BE2C (cell line): Measurements from ENCODE around the gene PA2G4.
A peak's percentile ranks its signal among the peaks of the same experiment; 100 is the strongest.
"Not testable (repeated sequence)": the region's sequence is repeated elsewhere in the genome, so short reads cannot be mapped to it uniquely, and the experiment has no call there.

Source experiments
- DNase-seq: peaks from one replicate; pipeline ENCODE4 v3.0.0-alpha.2; 2020
- H3K27me3 ChIP-seq: fragments of 250-450 bp; sonication (Bioruptor Pico); 2 replicates; pipeline ENCODE4 v1.5.1; 2020; ENCODE audit warnings: mild to moderate bottlenecking
- H3K36me3 ChIP-seq: fragments of 250-450 bp; sonication (Bioruptor Pico); 2 replicates; pipeline ENCODE4 v1.5.1; 2020; ENCODE audit warnings: mild to moderate bottlenecking
- H3K4me1 ChIP-seq: fragments of 250-450 bp; sonication (Bioruptor Pico); 2 replicates; pipeline ENCODE4 v1.5.1; 2020
- H3K4me3 ChIP-seq: 2 replicates; pipeline ENCODE4 v1.5.1; 2011; ENCODE audit warnings: low read depth, low read length
- H3K9me3 ChIP-seq: fragments of 250-450 bp; sonication (Bioruptor Pico); 2 replicates; pipeline ENCODE4 v1.5.1; 2020
- TF ChIP-seq, protein P1 (sequence below): IDR thresholded peaks from 2 replicates; pipeline ENCODE4 v1.5.1; 2012; ENCODE audit warnings: mild to moderate bottlenecking, low read depth, low read length

The PA2G4 gene

DNA sequence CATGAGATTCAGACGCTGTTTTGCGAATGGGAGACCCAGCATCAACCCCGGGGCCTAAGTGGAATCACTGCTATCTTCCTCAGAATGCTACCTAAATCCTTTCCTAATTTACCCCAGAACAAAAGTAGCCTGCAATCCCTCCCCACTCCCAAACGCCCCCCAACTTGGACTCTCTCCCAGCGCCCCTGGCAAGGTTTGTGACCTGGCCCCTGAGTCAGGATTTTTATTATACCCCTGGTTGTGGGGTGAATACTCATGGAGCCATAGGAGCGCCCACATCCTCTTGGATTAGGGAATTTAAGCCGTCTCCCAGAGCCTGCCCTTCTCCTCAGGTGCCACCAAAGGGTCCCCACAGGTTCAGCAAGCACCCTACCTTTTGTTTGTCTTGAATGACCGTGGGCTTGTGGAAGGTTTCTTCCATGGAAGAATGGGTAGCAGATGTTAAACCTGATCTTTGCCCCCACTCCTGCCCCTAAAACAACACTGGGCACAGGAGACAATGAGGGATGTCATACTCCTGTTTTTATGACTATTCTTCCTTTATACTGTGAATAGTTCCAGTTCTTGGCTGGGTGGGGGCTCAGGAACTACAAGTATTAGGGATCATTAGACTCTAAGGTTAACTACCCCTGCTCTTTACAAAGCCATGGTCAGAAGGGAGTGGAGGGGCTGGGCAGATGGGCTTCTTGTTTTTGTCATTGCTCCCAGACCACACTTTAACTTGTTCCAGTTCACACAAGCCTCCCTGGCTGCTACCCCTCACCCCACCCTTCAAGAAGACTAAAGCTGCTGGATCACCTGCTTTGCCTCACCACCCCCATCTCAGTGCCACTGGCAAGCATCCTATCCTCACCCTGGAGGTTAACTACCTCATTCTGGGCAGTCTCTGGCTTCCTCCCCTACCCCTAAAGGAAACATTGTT is 48.7 kb downstream of the PA2G4 start:
- TF ChIP-seq, protein P1, sequence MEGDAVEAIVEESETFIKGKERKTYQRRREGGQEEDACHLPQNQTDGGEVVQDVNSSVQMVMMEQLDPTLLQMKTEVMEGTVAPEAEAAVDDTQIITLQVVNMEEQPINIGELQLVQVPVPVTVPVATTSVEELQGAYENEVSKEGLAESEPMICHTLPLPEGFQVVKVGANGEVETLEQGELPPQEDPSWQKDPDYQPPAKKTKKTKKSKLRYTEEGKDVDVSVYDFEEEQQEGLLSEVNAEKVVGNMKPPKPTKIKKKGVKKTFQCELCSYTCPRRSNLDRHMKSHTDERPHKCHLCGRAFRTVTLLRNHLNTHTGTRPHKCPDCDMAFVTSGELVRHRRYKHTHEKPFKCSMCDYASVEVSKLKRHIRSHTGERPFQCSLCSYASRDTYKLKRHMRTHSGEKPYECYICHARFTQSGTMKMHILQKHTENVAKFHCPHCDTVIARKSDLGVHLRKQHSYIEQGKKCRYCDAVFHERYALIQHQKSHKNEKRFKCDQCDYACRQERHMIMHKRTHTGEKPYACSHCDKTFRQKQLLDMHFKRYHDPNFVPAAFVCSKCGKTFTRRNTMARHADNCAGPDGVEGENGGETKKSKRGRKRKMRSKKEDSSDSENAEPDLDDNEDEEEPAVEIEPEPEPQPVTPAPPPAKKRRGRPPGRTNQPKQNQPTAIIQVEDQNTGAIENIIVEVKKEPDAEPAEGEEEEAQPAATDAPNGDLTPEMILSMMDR = no peak
- H3K36me3 ChIP-seq = peaks cover 13% of the 10 kb centered on the region; the same call in 1 of the 2 replicates
- DNase-seq = no peak
- no peaks in the 10 kb centered on the region for H3K9me3 ChIP-seq
- H3K4me1 ChIP-seq = peaks cover 8% of the 10 kb centered on the region
- peak overlapping the region; percentile 80 for H3K4me3 ChIP-seq
- H3K27me3 ChIP-seq = no peaks in the 10 kb centered on the region

DNA sequence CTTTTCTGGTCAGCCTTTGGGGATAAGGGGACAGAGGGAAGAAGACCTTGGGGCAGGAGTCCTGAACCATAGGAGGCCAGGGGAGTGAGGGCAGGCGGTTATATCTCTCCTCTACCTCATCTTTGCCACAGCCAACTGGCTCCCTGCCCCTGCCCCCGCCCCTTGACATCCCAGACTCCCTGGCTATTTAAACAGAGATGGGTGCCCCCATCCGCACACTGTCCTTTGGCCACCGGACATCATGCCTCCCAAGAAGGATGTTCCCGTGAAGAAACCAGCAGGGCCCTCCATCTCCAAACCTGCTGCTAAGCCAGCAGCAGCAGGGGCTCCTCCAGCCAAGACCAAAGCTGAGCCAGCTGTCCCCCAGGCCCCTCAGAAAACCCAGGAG is 49.3 kb downstream of the PA2G4 start:
- DNase-seq = no peak
- H3K27me3 ChIP-seq = no peaks in the 10 kb centered on the region
- TF ChIP-seq, protein P1 = no peak
- H3K36me3 ChIP-seq = peaks cover 13% of the 10 kb centered on the region; the same call in 1 of the 2 replicates
- H3K9me3 ChIP-seq = no peaks in the 10 kb centered on the region
- H3K4me1 ChIP-seq = peaks cover 8% of the 10 kb centered on the region
- no peak overlapping the region for H3K4me3 ChIP-seq

DNA sequence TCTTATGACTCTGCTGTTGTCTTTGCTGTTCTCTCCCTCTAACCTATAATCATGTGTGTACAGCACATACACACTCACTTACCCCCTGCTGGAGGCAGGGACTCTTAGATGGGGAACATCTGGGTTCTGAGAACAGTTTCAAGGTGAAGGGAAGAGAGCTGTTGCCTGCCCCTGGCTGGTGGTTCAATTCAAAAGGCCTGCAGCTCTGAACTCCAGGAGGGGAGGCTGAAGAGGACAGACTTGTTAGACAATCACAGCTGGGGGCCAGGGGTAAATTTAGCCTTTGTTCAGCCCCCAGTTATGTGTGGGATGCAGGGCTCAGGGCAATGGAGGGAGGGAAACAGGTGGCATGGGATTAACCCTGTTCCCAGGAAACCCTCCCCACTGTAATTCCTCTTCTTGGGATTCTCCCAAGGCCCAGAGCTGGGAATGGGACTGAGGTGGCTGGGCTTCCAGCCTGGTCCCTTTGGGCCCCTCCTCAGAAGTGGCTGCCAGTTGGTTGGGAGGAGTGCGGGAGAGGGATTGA is 50.0 kb downstream of the PA2G4 start:
- DNase-seq = no peak
- Histone ChIP-seq H3K4me1 (peaks cover 8% of the 10 kb centered on the region), H3K36me3 (peaks cover 13% of the 10 kb centered on the region; the same call in 1 of the 2 replicates), H3K4me3 (no peak overlapping the region), H3K9me3 (no peaks in the 10 kb centered on the region), H3K27me3 (no peaks in the 10 kb centered on the region)
- TF ChIP-seq, protein P1 = no peak

DNA sequence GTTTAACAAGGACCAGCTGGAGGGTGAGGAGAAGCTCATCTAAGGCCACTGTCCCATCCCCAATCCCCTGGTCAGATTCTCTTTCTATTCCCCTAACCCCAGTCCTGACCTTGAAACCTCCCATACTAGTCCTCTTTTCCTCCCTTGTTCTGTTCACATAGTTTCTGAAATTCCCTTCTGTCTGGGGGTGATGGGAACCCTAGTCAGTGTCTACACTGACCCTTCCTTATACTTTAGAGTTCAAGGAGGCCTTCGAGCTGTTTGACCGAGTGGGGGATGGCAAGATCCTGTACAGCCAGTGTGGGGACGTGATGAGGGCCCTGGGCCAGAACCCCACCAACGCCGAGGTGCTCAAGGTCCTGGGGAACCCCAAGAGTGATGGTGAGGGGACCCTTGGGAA is 50.5 kb downstream of the PA2G4 start:
- DNase-seq = no peak
- Histone ChIP-seq H3K36me3 (peaks cover 17% of the 10 kb centered on the region), H3K4me3 (no peak overlapping the region), H3K27me3 (no peaks in the 10 kb centered on the region), H3K4me1 (peaks cover 8% of the 10 kb centered on the region), H3K9me3 (no peaks in the 10 kb centered on the region)
- TF ChIP-seq, protein P1 = no peak

DNA sequence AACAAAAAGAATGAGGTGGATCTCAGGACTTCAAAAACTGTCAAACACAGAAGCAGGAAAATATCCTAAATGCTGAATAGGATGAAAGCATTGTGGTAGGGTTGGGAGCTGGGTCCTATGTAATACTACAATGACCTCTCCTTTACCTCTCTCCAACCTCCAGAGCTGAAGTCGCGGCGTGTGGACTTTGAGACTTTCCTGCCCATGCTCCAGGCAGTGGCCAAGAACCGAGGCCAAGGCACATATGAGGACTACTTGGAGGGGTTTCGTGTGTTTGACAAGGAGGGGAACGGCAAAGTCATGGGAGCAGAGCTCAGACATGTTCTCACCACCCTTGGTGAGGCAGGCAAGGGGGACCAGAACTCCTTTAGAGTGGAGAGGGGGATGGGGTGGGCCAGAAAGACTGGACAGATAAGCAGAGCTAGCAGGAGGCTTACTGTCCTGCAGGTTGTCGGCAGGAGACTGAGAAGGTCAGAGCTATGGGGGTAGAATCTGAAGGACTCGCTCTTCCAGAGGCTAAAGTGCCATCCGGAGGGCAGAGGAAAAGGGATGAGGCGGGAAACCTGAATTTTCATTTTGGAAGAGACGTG is 51.0 kb downstream of the PA2G4 start:
- H3K36me3 ChIP-seq = peaks cover 22% of the 10 kb centered on the region
- H3K4me1 ChIP-seq = peaks cover 8% of the 10 kb centered on the region
- no peaks in the 10 kb centered on the region for H3K9me3 ChIP-seq

DNA sequence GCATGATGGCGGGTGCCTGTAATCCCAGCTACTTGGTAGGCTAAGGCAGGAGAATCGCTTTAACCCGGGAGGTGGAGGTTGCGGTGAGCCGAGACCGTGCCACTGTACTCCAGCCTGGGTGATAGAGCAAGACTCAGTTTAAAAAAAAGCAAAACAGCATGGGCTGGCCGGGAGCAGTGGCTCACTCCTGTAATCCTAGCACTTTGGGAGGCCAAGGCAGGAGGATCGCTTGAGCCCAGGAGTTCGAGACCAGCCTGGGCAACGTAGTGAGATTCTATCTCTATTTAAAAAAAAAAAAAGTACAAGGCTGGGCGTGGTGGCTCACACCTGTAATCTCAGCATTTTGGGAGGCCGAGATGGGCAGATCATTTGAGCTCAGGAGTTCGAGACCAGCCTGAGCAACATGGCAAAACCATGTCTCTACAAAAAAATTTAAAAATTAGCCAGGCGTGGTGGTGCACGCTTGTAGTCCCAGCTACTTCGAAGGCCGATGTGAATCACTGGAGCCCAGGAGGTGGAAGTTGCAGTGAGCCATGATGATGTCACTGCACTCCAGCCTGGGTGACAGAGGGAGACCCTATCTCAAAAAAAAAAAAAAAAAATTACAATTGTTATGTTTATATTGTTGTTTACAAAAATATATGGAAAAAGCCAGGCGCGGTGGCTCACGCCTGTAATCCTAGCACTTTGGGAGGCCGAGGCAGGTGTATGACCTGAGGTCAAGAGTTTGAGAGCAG is 52.3 kb downstream of the PA2G4 start:
- DNase-seq, H3K27me3 ChIP-seq, H3K9me3 ChIP-seq, H3K4me1 ChIP-seq: not testable (repeated sequence)
- peak overlapping the region; percentile 92 for H3K4me3 ChIP-seq
- peaks cover 35% of the 10 kb centered on the region for H3K36me3 ChIP-seq

More for the DNA sequence above, 51.0 kb downstream of the PA2G4 start:
- Histone ChIP-seq H3K27me3 (no peaks in the 10 kb centered on the region), H3K4me3 (no peak overlapping the region)
- TF ChIP-seq, protein P1 = no peak
- no peak for DNase-seq
